ENCODE results near the gene EXPH5. TPM values are rescaled to one million over a fixed set of nuclear protein-coding genes. Genes with fewer than 3 reads are reported as not detected.

Gene EXPH5
- polyA plus RNA-seq, 2 donors: 3.4 to 7.4 TPM

DNA sequence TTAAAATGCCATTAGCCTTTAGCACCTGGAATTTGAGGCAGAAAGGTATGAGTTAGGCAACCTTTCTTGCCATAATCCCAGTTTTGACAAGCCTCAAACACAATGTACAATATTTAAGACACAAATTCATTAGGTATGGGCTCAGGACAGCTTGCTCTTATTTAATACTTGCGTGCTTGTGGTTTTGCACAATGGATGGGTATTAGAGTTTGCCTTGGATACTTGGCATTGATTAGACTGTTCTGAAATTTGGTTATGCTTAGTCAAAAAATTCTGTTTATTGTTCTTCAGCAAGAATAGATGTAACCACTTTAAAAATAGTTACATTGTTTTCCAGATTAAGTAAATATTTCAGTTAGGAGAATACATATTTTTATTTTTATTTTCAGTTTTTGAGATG, 120.9 kb downstream of the EXPH5 start:
- Histone ChIP-seq H3K4me1 (ENCODE audit: control insufficient read depth in 2 of 2, insufficient read depth in 2 of 2, low read length in 1 of 2) (no peaks in the 10 kb centered on the region), H3K27me3 (ENCODE audit: control insufficient read depth in 1 of 2, insufficient read depth in 2 of 2, low read length in 2 of 2) (no peaks in the 10 kb centered on the region), H3K4me3 (ENCODE audit: low read depth in 1 of 2, low read length in 2 of 2) (no peak overlapping the region), H3K9me3 (ENCODE audit: control insufficient read depth in 2 of 2, insufficient read depth in 1 of 2, low read depth in 1 of 2, low read length in 1 of 2) (no peaks in the 10 kb centered on the region), H3K27ac (ENCODE audit: low read depth in 2 of 2, low read length in 1 of 2) (no peak overlapping the region), H3K36me3 (ENCODE audit: control insufficient read depth in 2 of 2, insufficient read depth in 2 of 2, low read length in 1 of 2) (peaks cover 0 to 7% of the 10 kb centered on the region in 2 donors)
- 58 to 79% methylated on average over 1 of the region's 1 CpG for WGBS, 2 donors

GRCh38 chr11:108468478-108468864, 125.1 kb downstream of the EXPH5 start:
- no peaks in the 10 kb centered on the region for H3K9me3 ChIP-seq (ENCODE audit: control insufficient read depth in 2 of 2, insufficient read depth in 1 of 2, low read depth in 1 of 2, low read length in 1 of 2)
- no peak overlapping the region for H3K27ac ChIP-seq (ENCODE audit: low read depth in 2 of 2, low read length in 1 of 2)
- no peaks in the 10 kb centered on the region for H3K27me3 ChIP-seq (ENCODE audit: control insufficient read depth in 1 of 2, insufficient read depth in 2 of 2, low read length in 2 of 2)
- H3K4me3 ChIP-seq (ENCODE audit: low read depth in 1 of 2, low read length in 2 of 2): no peak overlapping the region
- WGBS, 2 donors: 43 to 45% methylated on average over 1 of the region's 1 CpG
- H3K4me1 ChIP-seq (ENCODE audit: control insufficient read depth in 2 of 2, insufficient read depth in 2 of 2, low read length in 1 of 2): no peaks in the 10 kb centered on the region
- H3K36me3 ChIP-seq (ENCODE audit: control insufficient read depth in 2 of 2, insufficient read depth in 2 of 2, low read length in 1 of 2): no peaks in the 10 kb centered on the region

DNA sequence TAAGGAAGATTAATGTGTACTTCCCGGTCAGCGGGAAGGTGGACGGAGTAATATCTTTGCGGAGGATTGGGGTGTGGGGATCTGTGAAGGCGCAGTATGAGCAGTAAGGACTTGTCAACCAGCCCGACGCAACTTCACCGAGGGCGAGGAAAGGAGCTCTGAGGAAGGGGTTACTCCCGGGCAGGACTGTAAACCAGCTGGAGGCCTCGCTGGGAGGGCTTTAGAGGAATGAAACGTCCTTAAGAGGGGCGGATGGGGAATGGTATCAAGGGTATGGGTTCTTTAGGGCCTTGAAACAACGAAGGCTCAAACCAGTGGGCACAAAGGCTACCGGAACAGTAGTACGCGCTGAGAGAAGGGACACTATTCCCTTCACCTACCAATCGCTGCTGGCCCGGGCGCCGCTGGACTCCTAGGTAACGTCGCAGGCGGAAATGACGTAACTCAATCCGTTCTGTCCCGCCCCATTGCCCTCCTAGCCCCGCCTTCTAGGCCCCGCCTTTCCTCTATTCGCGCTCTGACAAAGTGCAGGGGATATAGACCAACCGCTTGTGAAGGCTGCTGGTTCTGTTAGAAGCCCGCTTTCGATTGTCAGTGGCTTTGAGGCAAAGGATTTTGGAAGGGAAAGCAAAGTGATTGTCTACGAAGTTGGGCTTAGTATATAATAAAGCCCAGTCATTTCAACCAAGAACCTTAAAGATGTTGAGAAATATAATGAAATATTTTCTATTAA, 126.3 kb downstream of the EXPH5 start, which contains the start of gene C11orf65:
TSS of gene C11orf65 (minus strand) at position 439 of the 733 bp plus-strand sequence. CDS start 5,970 bp downstream, outside the sequence.
- Histone ChIP-seq H3K27ac (ENCODE audit: low read depth in 2 of 2, low read length in 1 of 2) (peak within 1 kb of the TSS; percentile 99 to 100), H3K9me3 (ENCODE audit: control insufficient read depth in 2 of 2, insufficient read depth in 1 of 2, low read depth in 1 of 2, low read length in 1 of 2) (no peaks in the 10 kb centered on the region), H3K4me3 (ENCODE audit: low read depth in 1 of 2, low read length in 2 of 2) (peak within 1 kb of the TSS; percentile 66 to 73), H3K36me3 (ENCODE audit: control insufficient read depth in 2 of 2, insufficient read depth in 2 of 2, low read length in 1 of 2) (no peaks in the 10 kb centered on the region), H3K4me1 (ENCODE audit: control insufficient read depth in 2 of 2, insufficient read depth in 2 of 2, low read length in 1 of 2) (no peaks in the 10 kb centered on the region), H3K27me3 (ENCODE audit: control insufficient read depth in 1 of 2, insufficient read depth in 2 of 2, low read length in 2 of 2) (no peaks in the 10 kb centered on the region)
- 0% methylated on average over 35 of the region's 35 CpGs for WGBS, 2 donors

GRCh38 chr11:108466405-108466804, 127.2 kb downstream of the EXPH5 start:
- H3K27me3 ChIP-seq (ENCODE audit: control insufficient read depth in 1 of 2, insufficient read depth in 2 of 2, low read length in 2 of 2): no peaks in the 10 kb centered on the region
- H3K4me1 ChIP-seq (ENCODE audit: control insufficient read depth in 2 of 2, insufficient read depth in 2 of 2, low read length in 1 of 2): no peaks in the 10 kb centered on the region
- 47 to 50% methylated on average over 7 of the region's 7 CpGs for WGBS, 2 donors
- H3K27ac ChIP-seq (ENCODE audit: low read depth in 2 of 2, low read length in 1 of 2): peak overlapping the region; percentile 68 to 99
- H3K4me3 ChIP-seq (ENCODE audit: low read depth in 1 of 2, low read length in 2 of 2): peak overlapping the region in 1 of 2 donors; percentile 66
- no peaks in the 10 kb centered on the region for H3K36me3 ChIP-seq (ENCODE audit: control insufficient read depth in 2 of 2, insufficient read depth in 2 of 2, low read length in 1 of 2)
- no peaks in the 10 kb centered on the region for H3K9me3 ChIP-seq (ENCODE audit: control insufficient read depth in 2 of 2, insufficient read depth in 1 of 2, low read depth in 1 of 2, low read length in 1 of 2)

Other genes with a start within 250 kb of the EXPH5 start
- under 1 TPM; 0.16 to 0.31 TPM for gene C11orf65, start 126.2 kb downstream of the EXPH5 start, polyA plus RNA-seq
- gene POGLUT3, start 95.4 kb downstream of the EXPH5 start, polyA plus RNA-seq: 1 to 10 TPM; 7.8 to 8.0 TPM
- 10 to 100 TPM; 11.8 to 12.9 TPM for gene DDX10, start 71.3 kb upstream of the EXPH5 start, polyA plus RNA-seq

Data from esophagus (tissue), 2 donors.